K562 (cell line): Measurements from ENCODE around the gene IGF1R. TPM values are rescaled to one million over a fixed set of nuclear protein-coding genes. Genes with fewer than 3 reads are reported as not detected.
A peak's percentile ranks its signal among the peaks of the same experiment; 100 is the strongest.

ENCODE experiments used
- ATAC-seq: fragments of 200-7000 bp; cut with Tn5 transposase; 3 replicates; pipeline ENCODE4 v1.9.1; 2020; ENCODE audit warnings: moderate library complexity
- BruUV-seq: library from RNA; stranded (reverse); fragments of 400-500 nt; replicated peaks from 2 replicates; lab custom pipeline; 2021; lab: Mats Ljungman, UMichigan
- CTCF ChIA-PET: fragments of 300-600 bp; formaldehyde crosslinking; extraction: SDS; loops from one replicate; lab custom pipeline; 2021; ENCODE audit warnings: low intra/inter-chr PET ratio; lab: Yijun Ruan, JAX
- POLR2A ChIA-PET: fragments of 300-600, 350-650 bp; sonication (Branson Sonifier 250); formaldehyde crosslinking; extraction: SDS; loops from one replicate; lab custom pipeline; 2021; ENCODE audit warnings: antibody characterized with exemption, inconsistent platforms; lab: Yijun Ruan, JAX
- DNase-seq, 4 experiments: peaks; one replicate each; pipeline versions ENCODE4 v3.0.0 to v3.0.0-alpha.2; 2011 to 2018; ENCODE audit warnings: low spot score in 3 of 4, mixed read lengths in 3 of 4; ENCODE audit errors: extremely low read depth in 1 of 4
- FAIRE-seq: peaks from 2 replicates; lab custom pipeline; 2011; peaks lifted over from hg19 to GRCh38; lab: Jason Lieb, UNC
- H2AFZ ChIP-seq: 2 replicates; pipeline ENCODE4 v1.6.0; 2011; ENCODE audit warnings: low read depth, low read length, control low read depth, inconsistent platforms
- H3K27ac ChIP-seq: fragments of 200-600 bp; 3 replicates; pipeline ENCODE4 v1.8.0; 2011; ENCODE audit warnings: low read depth, mild to moderate bottlenecking, control low read depth, inconsistent platforms, low read length, moderate library complexity, mixed read lengths; ENCODE audit errors: extremely low read depth
- H3K27me3 ChIP-seq, 2 experiments: fragments of 300-600 bp in 1 of 2; 2 replicates in 1 of 2; 3 replicates in 1 of 2; pipeline versions ENCODE4 v1.6.0 to v1.8.0; 2011; ENCODE audit warnings: inconsistent platforms in 2 of 2, low read length in 2 of 2, mild to moderate bottlenecking in 1 of 2, mixed read lengths in 1 of 2, moderate library complexity in 1 of 2; ENCODE audit not compliant: control insufficient read depth in 2 of 2, insufficient read depth in 2 of 2
- H3K36me3 ChIP-seq: fragments of 300-600 bp; 3 replicates; pipeline ENCODE4 v1.8.0; 2011; ENCODE audit warnings: mild to moderate bottlenecking, low read length, inconsistent platforms; ENCODE audit not compliant: control insufficient read depth, insufficient read depth
- H3K4me1 ChIP-seq, 2 experiments: fragments of 200-600 bp in 1 of 2; replicated peaks in 1 of 2; 2 replicates in 1 of 2; 3 replicates in 1 of 2; pipeline versions ENCODE4 v1.5.1 to v1.8.0; 2011; ENCODE audit warnings: inconsistent platforms in 2 of 2, low read length in 2 of 2, mild to moderate bottlenecking in 1 of 2, mixed read lengths in 1 of 2, moderate library complexity in 1 of 2; ENCODE audit not compliant: control insufficient read depth in 2 of 2, insufficient read depth in 2 of 2
- H3K4me2 ChIP-seq: 2 replicates; pipeline ENCODE4 v1.6.1; 2011; ENCODE audit warnings: low read length, control low read depth, inconsistent platforms, mixed read lengths; ENCODE audit not compliant: insufficient read depth
- H3K4me3 ChIP-seq: fragments of 200-600 bp; sonication (generic), shearing (Covaris generic); 2 replicates; pipeline ENCODE4 v1.5.1; 2016; ENCODE audit warnings: control low read depth, inconsistent platforms
- H3K79me2 ChIP-seq: fragments of 200-600 bp; 3 replicates; pipeline ENCODE4 v1.8.0; 2011; ENCODE audit warnings: low read length, inconsistent platforms; ENCODE audit not compliant: control insufficient read depth, insufficient read depth
- H3K9ac ChIP-seq, 2 experiments: 2 replicates each; pipeline versions ENCODE4 v1.6.0 to v1.6.1; 2011; ENCODE audit warnings: low read depth in 2 of 2, low read length in 2 of 2, control low read depth in 1 of 2, inconsistent platforms in 1 of 2, mild to moderate bottlenecking in 1 of 2, mixed read lengths in 1 of 2; ENCODE audit not compliant: insufficient read depth in 1 of 2
- H3K9me1 ChIP-seq: one replicate; pipeline ENCODE4 v1.6.0; 2011; ENCODE audit warnings: inconsistent platforms, mild to moderate bottlenecking, low read length, moderate library complexity; ENCODE audit not compliant: control insufficient read depth, insufficient read depth
- H3K9me3 ChIP-seq: replicated peaks from 2 replicates; pipeline ENCODE4 v1.5.1; 2011; ENCODE audit warnings: low read depth, low read length, inconsistent platforms; ENCODE audit not compliant: control insufficient read depth, insufficient read depth
- H4K20me1 ChIP-seq: replicated peaks from 2 replicates; pipeline ENCODE4 v1.6.1; 2011; ENCODE audit warnings: low read length, inconsistent platforms, mixed read lengths; ENCODE audit not compliant: control insufficient read depth, insufficient read depth
- DDX20 ChIP-seq: fragments of 450-650 bp; IDR thresholded peaks from 2 replicates; pipeline ENCODE4 v1.6.1; 2016; ENCODE audit warnings: missing genetic modification characterization, low read depth, mild to moderate bottlenecking, missing compliant biosample characterization, moderate library complexity
- KDM4B ChIP-seq, 2 experiments: fragments of 450-650 bp in 1 of 2; sonication (generic) in 1 of 2; IDR thresholded peaks; 2 replicates each; pipeline ENCODE4 v1.6.1; 2016 to 2017; ENCODE audit warnings: borderline replicate concordance in 2 of 2, antibody characterized with exemption in 1 of 2, low read depth in 1 of 2, mild to moderate bottlenecking in 1 of 2
- MYNN ChIP-seq, 2 experiments: sonication (generic); formaldehyde crosslinking in 1 of 2; IDR thresholded peaks; 2 replicates each; pipeline versions ENCODE4 v1.5.0 to v1.6.1; 2016 to 2020; ENCODE audit warnings: antibody characterized with exemption in 1 of 2, missing genetic modification reagents in 1 of 2
- NFE2 ChIP-seq: IDR thresholded peaks from 2 replicates; pipeline ENCODE4 v1.6.1; 2014; ENCODE audit warnings: antibody characterized with exemption, low read depth
- RBM15 ChIP-seq: fragments of 200-400 bp; formaldehyde crosslinking; IDR thresholded peaks from 2 replicates; pipeline ENCODE4 v1.6.1; 2018; ENCODE audit warnings: mild to moderate bottlenecking, low read length, moderate library complexity; ENCODE audit not compliant: insufficient read depth
- RBM25 ChIP-seq: fragments of 200-400 bp; formaldehyde crosslinking; IDR thresholded peaks from 2 replicates; pipeline ENCODE4 v1.6.1; 2018; ENCODE audit warnings: low read length, low read depth, moderate library complexity; ENCODE audit not compliant: severe bottlenecking
- TFAM ChIP-seq: fragments of 250-450 bp; sonication (Bioruptor Pico); conservative IDR thresholded peaks from 2 replicates; pipeline ENCODE4 v1.5.0; 2021; ENCODE audit warnings: mild to moderate bottlenecking, moderate library complexity
- ZBTB1 ChIP-seq: sonication (generic); formaldehyde crosslinking; IDR thresholded peaks from 2 replicates; pipeline ENCODE4 v1.8.1; 2023; ENCODE audit warnings: missing genetic modification reagents, low read depth, mild to moderate bottlenecking, borderline replicate concordance
- ZNF3 ChIP-seq: fragments of 250-450 bp; sonication (Bioruptor Pico); IDR thresholded peaks from 2 replicates; pipeline ENCODE4 v1.5.0; 2021; ENCODE audit warnings: mild to moderate bottlenecking, moderate library complexity
- ZNF431 ChIP-seq: sonication (generic); formaldehyde crosslinking; IDR thresholded peaks from 2 replicates; pipeline ENCODE4 v1.8.0; 2022; ENCODE audit warnings: mild to moderate bottlenecking, missing genetic modification reagents
- ZNF551 ChIP-seq: fragments of 250-450 bp; sonication (Bioruptor Pico); IDR thresholded peaks from 2 replicates; pipeline ENCODE4 v1.5.0; 2021; ENCODE audit warnings: mild to moderate bottlenecking, moderate library complexity
- WGBS: fragments of 100-300 bp; shearing (Covaris generic); methylation state at CpG from one replicate; pipeline ENCODE4 v1.1.6; 2016; ENCODE audit warnings: low coverage, mixed read lengths; ENCODE audit not compliant: insufficient coverage; ENCODE audit errors: missing lambda C conversion rate; 5-methylcytosine and 5-hydroxymethylcytosine counted together
- in situ Hi-C: fragments of 300-500 bp; cut with MboI; formaldehyde crosslinking; loops from 4 replicates; pipeline ENCODE4 v1.15.0; 2018; ENCODE audit warnings: inconsistent platforms, mixed read lengths
- intact Hi-C: fragments of 100-400 bp; cut with micrococcal nuclease; formaldehyde crosslinking; loops from 2 replicates; pipeline ENCODE4 v1.14.2; 2022
- polyA plus RNA-seq, 8 experiments: library from polyadenylated mRNA; depleted of rRNA in 4 of 8; stranded (reverse) in 5 of 8; unstranded in 3 of 8; fragments of >200 nt; fragmentation: Nextera tagmentation in 2 of 8; fragmentation: Illumina TruSeq in 1 of 8; extraction: Ambion mirVana in 2 of 8; extraction: Trizol in 1 of 8; gene quantifications; 2 replicates each; pipeline versions ENCODE4 v1.2.1 to v1.2.3, GENCODE V29; 2011 to 2014; ENCODE audit warnings: inconsistent platforms in 1 of 8, missing spikeins in 1 of 8
- total RNA-seq, 7 experiments: library from RNA; depleted of rRNA in 6 of 7; stranded (reverse); fragments of >200 nt in 6 of 7; fragmentation: Illumina TruSeq in 2 of 7; extraction: Trizol in 2 of 7; gene quantifications; 2 replicates each; pipeline versions ENCODE4 v1.2.1 to v1.2.3, GENCODE V29; 2011 to 2021; ENCODE audit warnings: low replicate concordance in 1 of 7

IGF1R gene
- total and polyA plus RNA-seq, 9 of the 15 experiments (the other 6 are each of a cell fraction or from before 2014, with no cell fraction given), result 0.35 to 8.0 (median 1.6) TPM

GRCh38 chr15:98804057-98804380 is 155.7 kb downstream of the IGF1R start (continued):
- TF ChIP-seq ZNF551 (CRISPR knock-in tag), result no peak

GRCh38 chr15:98805434-98806274 is 157.3 kb downstream of the IGF1R start:
- Histone ChIP-seq H3K9me3 (no peaks in the 10 kb centered on the region), H3K79me2 (no peaks in the 10 kb centered on the region), H3K4me3 (no peak overlapping the region), H3K4me1 (no peaks in the 10 kb centered on the region), H3K27ac (no peak overlapping the region), H3K27me3 (peaks cover 7 to 22% of the 10 kb centered on the region in 2 experiments; a peak in 3 of 5 replicates), H2AFZ (no peak overlapping the region), H3K9me1 (no peaks in the 10 kb centered on the region), H4K20me1 (peaks cover 22% of the 10 kb centered on the region), H3K9ac (no peak overlapping the region), H3K4me2 (no peak overlapping the region), H3K36me3 (no peaks in the 10 kb centered on the region)
- ATAC-seq (peak; percentile 87), FAIRE-seq (no peak), DNase-seq (peak in 1 of 4 experiments; percentile 4)
- ChIA-PET CTCF (no interaction called here), POLR2A (no interaction called here)
- intact Hi-C loops (no loop called here), in situ Hi-C loops (no loop called here)
- TF ChIP-seq RBM15 (no peak), RBM25 (no peak), ZBTB1 (CRISPR knock-in tag) (no peak), ZNF3 (CRISPR knock-in tag) (no peak), ZNF431 (CRISPR knock-in tag) (no peak), DDX20 (no peak), NFE2 (no peak), KDM4B (IDR thresholded peaks at IDR 0.05; ENCODE audit: borderline replicate concordance in 2 of 2, low read depth in 1 of 2) (no peak), MYNN (IDR thresholded peaks at IDR 0.05) (no peak), MYNN (CRISPR knock-in tag; IDR thresholded peaks at IDR 0.05) (no peak), TFAM (CRISPR knock-in tag) (no peak)
- no TSS peak for BruUV-seq
- WGBS, result 1% methylated on average over 12 of the region's 12 CpGs
